Kidney tubule cell (primary cell): Measurements from ENCODE around the gene CACNB2.
"Not testable (repeated sequence)": the region's sequence is repeated elsewhere in the genome, so short reads cannot be mapped to it uniquely, and the experiment has no call there.

ENCODE experiments used
- DNase-seq: peaks from one replicate; pipeline ENCODE4 v3.0.0-alpha.2; 2018; ENCODE audit warnings: low spot score

CACNB2 gene

GRCh38 chr10:18145652-18146051 lies 5.4 kb downstream of the CACNB2 start:
- no peak for DNase-seq

DNA sequence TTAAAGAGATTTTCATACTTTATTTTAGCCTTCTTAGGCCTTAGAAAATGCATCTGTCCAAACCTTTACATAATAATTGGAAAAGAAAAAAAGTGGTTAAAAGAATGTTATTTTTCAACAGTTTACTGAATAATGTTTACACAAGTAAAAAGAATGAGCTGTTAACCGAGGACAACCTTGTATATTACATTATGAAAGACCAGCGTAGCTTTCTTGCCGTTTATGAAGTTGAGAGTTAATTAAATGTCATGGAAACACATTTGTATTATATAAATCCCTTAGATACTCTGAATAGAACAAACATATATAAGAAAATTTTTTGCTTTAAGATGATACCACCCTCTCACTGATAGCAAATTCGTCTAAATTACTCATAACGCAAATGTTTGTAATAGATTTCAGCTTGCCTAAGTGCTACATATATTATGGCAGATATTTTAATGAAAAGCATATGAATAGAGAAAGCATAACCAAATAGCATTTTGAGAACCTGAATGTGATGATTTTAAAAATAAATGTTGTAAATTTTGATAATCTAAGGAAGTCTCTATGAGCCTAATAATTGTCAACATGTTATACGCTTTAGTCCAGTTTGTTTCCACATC lies 9.1 kb downstream of the CACNB2 start:
- DNase-seq: no peak

DNA sequence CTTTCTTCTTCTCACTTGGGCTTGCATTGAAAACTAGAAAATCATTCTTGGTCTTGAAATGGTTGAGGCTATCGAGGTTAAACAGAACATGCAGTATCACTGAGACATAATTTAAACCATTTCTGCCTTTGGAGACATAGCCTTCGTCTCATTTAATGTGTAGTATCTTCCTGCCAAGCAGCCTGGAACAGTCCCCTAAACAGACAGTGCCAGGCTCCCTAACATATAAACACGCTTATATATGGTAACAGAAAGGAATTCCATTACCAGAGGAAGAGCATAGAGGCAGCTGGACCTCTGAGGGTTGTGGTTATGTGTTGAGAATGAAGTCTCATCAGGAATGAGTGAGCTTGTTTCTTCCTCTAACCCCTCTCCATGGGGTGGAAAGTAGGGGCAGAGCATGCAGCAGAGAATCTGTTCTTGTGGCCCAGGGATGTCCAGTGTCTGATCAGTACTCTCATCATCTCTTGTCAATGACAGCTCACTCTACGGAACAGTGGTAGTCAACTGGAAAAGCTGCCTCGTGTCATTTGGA lies 11.2 kb downstream of the CACNB2 start:
- no peak for DNase-seq

GRCh38 chr10:18153381-18153780 lies 13.2 kb downstream of the CACNB2 start:
- not testable (repeated sequence) for DNase-seq

DNA sequence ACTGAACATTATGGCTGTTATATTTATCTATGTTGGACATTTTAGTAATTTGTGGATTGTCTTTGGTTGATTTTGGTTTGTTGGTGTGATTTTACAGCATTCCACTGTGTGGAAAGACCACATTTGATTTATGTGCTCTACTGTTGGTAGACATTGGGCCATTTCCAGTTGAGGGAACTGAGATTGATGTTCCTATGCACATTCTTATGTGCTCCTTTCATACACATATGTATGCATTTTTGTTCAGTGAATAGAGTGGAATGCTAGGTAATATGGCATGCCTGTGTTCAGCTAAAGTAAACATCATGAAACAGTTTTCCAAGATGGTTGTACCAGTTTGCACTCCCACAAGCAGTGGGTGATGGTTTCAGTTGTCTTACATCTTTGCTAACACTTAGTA lies 15.1 kb downstream of the CACNB2 start:
- DNase-seq: no peak

GRCh38 chr10:18156797-18157196 lies 16.6 kb downstream of the CACNB2 start:
- not testable (repeated sequence) for DNase-seq

- peak; percentile 26 for DNase-seq
These were observed 17.7 kb downstream of the CACNB2 start for GRCh38 chr10:18157881-18158280.

- no peak for DNase-seq
These were observed 18.6 kb downstream of the CACNB2 start for GRCh38 chr10:18158773-18159265.

DNA sequence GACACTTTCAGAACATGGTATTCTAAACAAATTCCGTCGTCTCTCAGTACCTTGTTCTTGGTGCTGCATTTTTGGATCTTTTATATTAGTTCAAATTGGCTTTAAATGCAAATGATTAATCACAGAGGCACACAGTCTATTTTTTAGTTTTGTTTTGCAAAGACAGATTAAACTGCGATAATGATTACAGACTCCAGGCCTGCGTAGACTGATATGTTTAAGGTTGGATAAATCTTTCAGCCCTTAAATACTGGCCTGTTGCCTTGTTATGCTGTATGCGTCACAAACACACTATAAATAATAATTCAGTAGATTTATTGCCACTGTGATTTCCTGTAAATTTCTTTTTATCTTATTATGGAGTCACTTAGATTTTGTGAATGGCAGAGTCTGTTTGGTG lies 19.3 kb downstream of the CACNB2 start:
- no peak for DNase-seq

DNA sequence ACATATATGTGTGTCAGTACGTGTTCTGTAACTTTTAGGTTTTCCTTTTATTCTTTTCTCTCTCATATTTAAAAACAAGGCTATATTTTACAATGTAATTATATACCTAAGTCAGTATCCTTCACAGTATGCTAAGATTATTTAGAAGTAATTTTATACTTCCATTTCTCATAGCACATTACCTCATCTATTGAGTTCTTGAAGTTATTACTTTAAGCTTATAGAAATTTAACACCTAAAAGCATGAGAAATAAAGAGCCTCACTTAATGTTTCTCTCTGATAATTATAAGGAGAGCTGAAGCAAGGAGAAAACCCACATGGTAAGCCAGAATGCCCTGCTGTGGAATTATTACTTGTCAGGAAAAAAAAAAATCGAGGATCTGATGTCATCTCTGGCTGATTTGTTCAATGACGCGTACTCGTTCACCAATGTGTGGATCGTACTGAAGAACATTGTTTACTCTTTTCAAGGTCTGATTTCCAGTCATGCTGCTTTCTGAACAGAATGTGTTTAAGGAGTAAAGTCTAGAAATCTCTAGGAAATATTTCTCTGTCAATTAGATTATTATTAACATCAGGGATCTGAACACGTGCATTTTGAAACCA lies 21.9 kb downstream of the CACNB2 start:
- DNase-seq: no peak

DNA sequence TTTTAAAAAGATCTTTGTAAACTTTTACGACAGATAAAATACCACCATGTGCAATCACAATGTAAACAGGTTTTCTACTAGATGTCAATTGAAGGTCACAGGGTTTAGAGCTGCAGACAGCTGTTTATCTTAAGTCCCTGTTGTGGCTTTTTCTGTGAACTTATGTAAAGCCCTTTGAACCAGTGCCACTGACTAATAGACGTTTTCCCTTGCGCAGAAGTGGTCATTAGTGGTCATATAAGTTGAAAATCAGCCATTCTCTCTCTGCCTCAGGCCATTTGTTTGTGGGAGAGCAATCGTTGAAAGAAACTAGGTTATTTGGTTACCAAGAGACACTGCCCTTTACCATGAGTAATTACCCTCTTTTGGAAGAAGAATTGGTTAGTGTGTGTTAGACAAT lies 23.9 kb downstream of the CACNB2 start:
- DNase-seq: no peak

DNA sequence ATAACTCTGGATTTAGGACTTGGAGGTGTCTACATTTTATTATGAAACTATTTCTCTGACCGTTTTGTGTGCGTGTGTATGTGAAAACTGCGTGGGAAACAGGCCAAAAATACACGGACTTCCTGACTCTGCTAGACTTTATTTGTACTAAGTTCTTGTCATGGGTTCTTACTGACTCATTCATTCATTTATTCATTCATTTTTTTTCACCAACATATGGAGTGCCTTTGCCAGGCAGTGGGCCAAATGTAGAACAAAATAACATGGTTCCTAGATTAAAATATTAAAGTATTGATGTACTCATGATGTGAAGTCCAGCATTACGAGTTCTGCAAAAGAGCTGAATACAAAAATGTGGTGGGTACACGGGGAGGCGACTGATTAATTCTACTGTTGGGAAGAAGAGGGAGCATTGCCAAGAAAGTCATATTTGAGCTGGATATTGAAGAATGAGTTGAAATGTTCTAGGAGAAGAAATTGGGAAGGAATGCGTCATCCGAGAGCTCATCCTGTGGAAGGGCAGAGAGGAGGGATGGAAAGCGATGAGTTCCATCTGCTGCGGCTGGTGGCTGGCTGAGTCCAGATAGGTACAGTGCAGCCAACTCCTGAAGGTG lies 24.6 kb downstream of the CACNB2 start:
- DNase-seq: no peak

DNA sequence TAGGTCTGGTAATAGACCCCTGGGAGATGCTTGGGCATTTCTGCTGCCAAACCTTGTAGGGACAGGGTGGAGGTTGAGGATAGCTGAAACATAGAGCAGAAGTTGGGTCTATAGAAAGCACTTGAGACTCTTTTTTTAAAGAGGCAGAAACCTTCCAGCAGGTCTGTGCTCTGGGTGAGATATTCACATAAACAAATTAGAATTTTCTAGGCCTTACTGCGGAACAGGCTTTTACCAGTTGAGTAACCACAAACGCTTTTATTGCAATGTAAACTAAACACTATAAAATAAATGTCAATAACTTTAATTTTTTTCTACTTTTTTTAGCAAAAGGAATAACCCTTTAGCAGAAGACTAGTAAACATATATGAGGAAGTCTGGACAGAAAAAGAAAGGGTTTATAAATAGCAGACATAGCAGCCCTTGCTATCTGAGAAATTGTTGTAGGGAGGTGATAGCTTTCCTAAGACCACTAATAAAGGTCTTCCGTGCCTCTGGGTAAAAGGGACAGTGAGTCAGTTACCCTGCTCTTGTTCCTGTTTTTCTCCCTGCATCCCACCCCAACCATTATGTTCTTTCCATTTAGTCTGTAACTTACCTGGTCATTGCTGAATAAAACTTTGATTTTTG lies 38.7 kb downstream of the CACNB2 start:
- no peak for DNase-seq

- peak; percentile 17 for DNase-seq
These were observed 39.7 kb downstream of the CACNB2 start for GRCh38 chr10:18179891-18180290.

DNA sequence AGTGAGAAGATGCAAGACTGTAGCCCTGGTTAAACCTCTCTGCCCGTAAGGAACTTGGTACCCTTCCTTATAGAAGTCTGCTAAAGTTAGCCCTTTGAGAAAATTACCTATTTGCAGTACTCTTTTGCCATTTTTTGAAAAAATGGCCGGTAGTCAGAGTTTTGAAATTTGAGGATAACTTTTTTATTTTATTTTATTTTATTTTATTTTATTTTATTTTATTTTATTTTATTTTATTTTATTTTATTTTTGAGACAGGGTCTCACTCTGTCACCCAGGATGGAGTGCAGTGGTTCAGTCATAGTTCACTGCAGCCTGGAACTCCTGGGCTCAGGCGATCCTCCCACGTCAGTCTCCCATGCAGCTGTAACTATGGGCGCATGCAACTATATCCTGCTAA lies 41.2 kb downstream of the CACNB2 start:
- not testable (repeated sequence) for DNase-seq

DNA sequence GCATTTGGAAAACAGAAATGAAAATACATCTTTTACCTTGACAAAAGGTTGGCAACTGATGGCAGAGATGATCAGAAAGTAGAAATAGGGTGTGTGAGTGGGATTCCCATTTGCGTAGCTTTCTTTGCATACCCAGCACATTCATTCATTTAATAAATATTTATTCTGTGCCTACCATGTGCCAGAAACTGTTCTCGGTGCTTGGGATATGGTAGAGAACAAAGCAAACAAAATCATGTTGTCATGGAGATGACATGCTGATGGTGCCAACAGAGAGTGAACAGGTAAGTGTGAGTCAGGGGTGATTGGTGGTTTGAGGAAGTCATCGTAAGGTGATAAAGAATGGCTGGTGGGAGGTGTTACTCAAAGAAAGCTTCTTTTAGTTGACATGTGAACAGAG lies 45.4 kb downstream of the CACNB2 start:
- peak; percentile 85 for DNase-seq

- no peak for DNase-seq
These were observed 50.6 kb downstream of the CACNB2 start for GRCh38 chr10:18190840-18191239.

- DNase-seq: no peak
These were observed 54.4 kb downstream of the CACNB2 start for GRCh38 chr10:18194634-18195033.

DNA sequence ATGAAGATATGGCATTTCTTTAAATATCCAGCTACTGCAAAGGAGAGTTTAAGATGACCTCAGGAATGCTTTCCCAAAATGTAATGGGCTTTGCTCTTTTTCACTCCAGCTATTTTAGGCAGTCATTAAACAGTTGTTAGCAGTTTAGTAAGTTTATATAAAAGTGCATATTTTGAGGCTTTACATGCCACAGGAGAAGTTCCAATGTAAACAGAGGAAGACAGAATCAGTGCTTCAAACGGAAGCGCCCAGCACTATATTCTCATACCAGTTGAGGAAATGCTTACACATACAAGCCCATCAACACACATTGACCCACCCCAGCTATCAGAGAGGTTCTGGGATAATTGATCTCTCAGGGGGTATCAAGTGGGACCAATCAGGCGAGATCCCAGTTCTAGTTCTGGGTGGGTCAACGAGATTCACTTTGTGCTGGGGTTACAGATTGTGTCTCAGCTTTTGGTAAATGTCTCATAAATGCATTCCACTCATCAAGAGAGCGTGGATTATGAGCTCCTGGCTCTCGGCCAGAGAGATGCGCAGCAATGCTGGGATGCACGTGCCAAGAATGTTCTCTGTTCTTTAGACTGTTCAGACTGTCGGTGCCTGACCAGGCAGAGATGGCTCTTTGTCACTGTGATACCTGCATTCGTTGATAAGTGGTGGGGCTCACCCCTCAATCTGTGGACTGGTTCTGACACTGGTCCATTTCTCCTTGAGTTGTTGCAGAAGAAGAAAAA lies 55.0 kb downstream of the CACNB2 start:
- no peak for DNase-seq

DNA sequence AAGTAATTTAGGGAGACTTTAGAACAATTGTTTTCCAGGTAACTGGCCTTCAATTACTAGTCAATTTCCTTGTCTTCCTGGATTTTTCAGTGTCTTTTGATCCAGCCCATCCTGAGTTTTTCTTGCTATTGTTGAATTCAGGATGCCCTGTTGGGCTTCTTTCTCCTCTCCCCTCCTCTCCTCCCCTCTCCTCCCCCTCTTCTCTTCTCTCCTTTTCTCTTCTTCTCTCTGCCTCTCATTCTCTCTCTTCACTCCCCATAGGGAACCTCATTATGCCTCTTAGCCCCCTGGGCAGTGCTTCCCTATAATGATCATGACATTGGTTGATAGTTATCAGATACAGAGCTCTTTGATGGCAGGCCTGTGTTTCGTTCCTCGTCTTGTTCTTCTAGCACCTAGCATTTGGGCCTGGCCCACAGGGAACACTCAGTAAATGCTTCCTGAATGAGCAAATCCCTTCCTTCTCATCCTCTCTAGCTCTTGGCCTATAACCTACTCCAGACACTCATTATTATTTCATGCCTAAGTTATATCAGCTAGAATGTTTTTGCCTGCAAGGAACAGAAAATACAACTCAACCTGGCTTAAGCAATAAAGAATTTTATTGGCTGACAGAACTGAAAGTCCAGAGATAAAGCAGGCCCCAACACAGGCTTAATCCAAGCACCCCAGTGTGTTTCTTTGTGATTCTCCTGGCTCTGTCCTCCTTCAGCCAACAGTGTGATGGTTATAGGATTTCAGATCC lies 56.8 kb downstream of the CACNB2 start:
- DNase-seq: no peak

DNA sequence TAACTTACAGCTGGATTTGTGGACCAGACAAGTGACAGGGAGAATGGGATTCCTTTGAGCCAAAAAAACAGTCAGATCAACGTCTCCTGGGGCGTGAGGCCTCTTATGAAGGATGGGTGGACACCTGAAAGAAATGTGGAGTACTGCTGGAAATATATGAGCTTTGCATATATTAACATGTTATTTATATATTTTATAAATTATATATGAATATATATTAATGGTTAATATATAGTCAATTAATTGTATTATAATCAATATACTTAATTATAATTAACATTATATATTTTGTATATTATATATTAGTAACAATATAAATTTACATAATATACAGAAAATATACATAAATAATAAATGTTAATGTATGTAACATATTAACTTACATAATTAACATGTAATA lies 57.5 kb downstream of the CACNB2 start:
- no peak for DNase-seq
